Activated B cell treated with CpG ODN at 0.5 μM for 24 hours (primary cell): ENCODE measurements around the gene NDOR1. TPM values are rescaled to one million over a fixed set of nuclear protein-coding genes. Genes with fewer than 3 reads are reported as not detected.

Experiments
- ATAC-seq: fragments of 200-7000 bp; cut with Tn5 transposase; one replicate; pipeline ENCODE4 v1.10.0; 2021; ENCODE audit warnings: low read depth, mild to moderate bottlenecking, moderate library complexity
- CTCF ChIA-PET: fragments of 350-600 bp; sonication (Branson Sonifier 250); formaldehyde crosslinking; loops from one replicate; lab custom pipeline; 2021; ENCODE audit warnings: antibody characterized with exemption; lab: Charles Lee
- POLR2A ChIA-PET: fragments of 350-600 bp; sonication (Branson Sonifier 250); formaldehyde crosslinking; loops from one replicate; lab custom pipeline; 2021; ENCODE audit warnings: antibody characterized with exemption; lab: Charles Lee
- DNase-seq: peaks from one replicate; pipeline ENCODE4 v3.0.0; 2022
- H3K27ac Mint-ChIP-seq: one replicate; pipeline ENCODE4 v1.8.0; 2020; ENCODE audit warnings: mixed read lengths
- H3K27me3 Mint-ChIP-seq: one replicate; pipeline ENCODE4 v1.8.0; 2021; ENCODE audit warnings: mixed read lengths
- H3K36me3 Mint-ChIP-seq: one replicate; pipeline ENCODE4 v1.8.0; 2021; ENCODE audit warnings: low read depth, mixed read lengths
- H3K4me1 Mint-ChIP-seq: one replicate; pipeline ENCODE4 v1.8.0; 2021; ENCODE audit warnings: mixed read lengths
- H3K4me3 Mint-ChIP-seq: one replicate; pipeline ENCODE4 v1.8.0; 2020; ENCODE audit warnings: mild to moderate bottlenecking, mixed read lengths
- H3K9me3 Mint-ChIP-seq: one replicate; pipeline ENCODE4 v1.8.0; 2020; ENCODE audit warnings: mixed read lengths
- intact Hi-C: fragments of 100-400 bp; cut with micrococcal nuclease; formaldehyde crosslinking; loops from one replicate; pipeline ENCODE4 v1.15.1; 2024
- total RNA-seq: library from RNA; stranded (reverse); gene quantifications from 2 replicates; pipeline ENCODE4 v1.2.3, GENCODE V29; 2022
- TF ChIP-seq, protein P1 (sequence below): fragments of 200-600 bp; IDR thresholded peaks from one replicate; pipeline ENCODE4 v1.8.0; 2022; ENCODE audit warnings: antibody characterized with exemption, mild to moderate bottlenecking

NDOR1 gene
- total RNA-seq, 1 donor from 2014 or later = 38.7 TPM

DNA sequence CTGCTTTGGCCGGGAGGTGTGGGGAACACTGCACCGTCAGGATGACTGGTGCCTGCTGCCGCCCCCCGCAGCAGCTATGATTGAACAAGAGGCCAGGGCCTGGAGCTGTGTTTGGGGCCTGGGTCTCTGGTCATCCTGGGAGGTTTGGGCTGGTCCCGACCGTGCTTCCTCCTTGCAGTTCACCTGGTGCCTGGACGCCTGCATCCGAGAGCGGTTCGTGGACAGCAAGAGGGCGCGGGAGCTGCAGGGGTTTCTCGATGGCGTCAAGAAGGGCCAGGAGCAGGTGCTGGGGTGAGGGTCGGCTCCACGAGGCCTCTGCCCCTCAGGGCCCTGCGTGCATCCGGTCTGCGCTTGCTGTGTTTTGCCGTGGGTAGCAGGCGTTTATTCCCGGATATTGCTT lies 58.6 kb downstream of the NDOR1 start:
- CTCF ChIA-PET = no interaction called here
- no peak for DNase-seq
- intact Hi-C loops = no loop called here
- TF ChIP-seq, protein P1, sequence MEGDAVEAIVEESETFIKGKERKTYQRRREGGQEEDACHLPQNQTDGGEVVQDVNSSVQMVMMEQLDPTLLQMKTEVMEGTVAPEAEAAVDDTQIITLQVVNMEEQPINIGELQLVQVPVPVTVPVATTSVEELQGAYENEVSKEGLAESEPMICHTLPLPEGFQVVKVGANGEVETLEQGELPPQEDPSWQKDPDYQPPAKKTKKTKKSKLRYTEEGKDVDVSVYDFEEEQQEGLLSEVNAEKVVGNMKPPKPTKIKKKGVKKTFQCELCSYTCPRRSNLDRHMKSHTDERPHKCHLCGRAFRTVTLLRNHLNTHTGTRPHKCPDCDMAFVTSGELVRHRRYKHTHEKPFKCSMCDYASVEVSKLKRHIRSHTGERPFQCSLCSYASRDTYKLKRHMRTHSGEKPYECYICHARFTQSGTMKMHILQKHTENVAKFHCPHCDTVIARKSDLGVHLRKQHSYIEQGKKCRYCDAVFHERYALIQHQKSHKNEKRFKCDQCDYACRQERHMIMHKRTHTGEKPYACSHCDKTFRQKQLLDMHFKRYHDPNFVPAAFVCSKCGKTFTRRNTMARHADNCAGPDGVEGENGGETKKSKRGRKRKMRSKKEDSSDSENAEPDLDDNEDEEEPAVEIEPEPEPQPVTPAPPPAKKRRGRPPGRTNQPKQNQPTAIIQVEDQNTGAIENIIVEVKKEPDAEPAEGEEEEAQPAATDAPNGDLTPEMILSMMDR = no peak
- H3K4me3 Mint-ChIP-seq = no peak overlapping the region
- H3K36me3 Mint-ChIP-seq = peaks cover 47% of the 10 kb centered on the region
- H3K9me3 Mint-ChIP-seq = no peaks in the 10 kb centered on the region
- POLR2A ChIA-PET = interaction anchor here (0.7 kb wide), 1 partner anchor 7 kb away, joined by 3 read pairs; no protein-coding TSS in a partner anchor
- no peak for ATAC-seq
- no peaks in the 10 kb centered on the region for H3K27me3 Mint-ChIP-seq
- H3K4me1 Mint-ChIP-seq = peaks cover 22% of the 10 kb centered on the region
- no peak overlapping the region for H3K27ac Mint-ChIP-seq

GRCh38 chr9:137265496-137266161 lies 60.1 kb downstream of the NDOR1 start:
- no peaks in the 10 kb centered on the region for H3K27me3 Mint-ChIP-seq
- CTCF ChIA-PET = no interaction called here
- H3K4me3 Mint-ChIP-seq = no peak overlapping the region
- POLR2A ChIA-PET = interaction anchor here (0.6 to 2.6 kb wide), 3 partner anchors 11 to 25 kb away, joined by 4 to 13 read pairs (median 6); partner anchors contain the start of gene TUBB4B
- H3K36me3 Mint-ChIP-seq = peaks cover 53% of the 10 kb centered on the region
- ATAC-seq (no peak), DNase-seq (no peak)
- TF ChIP-seq, protein P1 = no peak
- H3K9me3 Mint-ChIP-seq = no peaks in the 10 kb centered on the region
- no peak overlapping the region for H3K27ac Mint-ChIP-seq
- intact Hi-C loops = no loop called here
- H3K4me1 Mint-ChIP-seq = peaks cover 32% of the 10 kb centered on the region

GRCh38 chr9:137266162-137266527 lies 60.6 kb downstream of the NDOR1 start:
- intact Hi-C loops = no loop called here
- DNase-seq (no peak), ATAC-seq (no peak)
- Mint-ChIP-seq H3K36me3 (peaks cover 53% of the 10 kb centered on the region), H3K27ac (no peak overlapping the region), H3K4me3 (no peak overlapping the region), H3K27me3 (no peaks in the 10 kb centered on the region), H3K9me3 (no peaks in the 10 kb centered on the region), H3K4me1 (peaks cover 36% of the 10 kb centered on the region)
- ChIA-PET POLR2A (interaction anchor here (2.0 to 2.6 kb wide), 2 partner anchors 12 to 25 kb away, joined by 4 to 13 read pairs; partner anchors contain the start of gene TUBB4B), CTCF (interaction anchor here (0.6 kb wide), 1 partner anchor 30 kb away, joined by 3 read pairs; no protein-coding TSS in a partner anchor)
- TF ChIP-seq, protein P1 = no peak

Other genes with a start within 250 kb of the NDOR1 start
- gene PTGDS, start 228.2 kb upstream of the NDOR1 start, total RNA-seq = not detected in 2 replicates
- gene LCNL1, start 222.7 kb upstream of the NDOR1 start, total RNA-seq = not detected in 2 replicates
- 43.4 and 47.8 TPM in 2 replicates for gene PAXX, start 213.3 kb upstream of the NDOR1 start, total RNA-seq
- gene CLIC3, start 209.1 kb upstream of the NDOR1 start, total RNA-seq = not detected in 2 replicates
- gene ABCA2, start 177.5 kb upstream of the NDOR1 start, total RNA-seq = 4.5 and 7.5 TPM in 2 replicates
- 3.9 and 5.0 TPM in 2 replicates for gene FUT7, start 173.6 kb upstream of the NDOR1 start, total RNA-seq
- 0.18 TPM in 1 of 2 replicates, not detected in the other for gene NPDC1, start 159.5 kb upstream of the NDOR1 start, total RNA-seq
- not detected in 2 replicates for gene ENTPD2, start 151.6 kb upstream of the NDOR1 start, total RNA-seq
- 0.80 and 0.81 TPM in 2 replicates for gene SAPCD2, start 135.1 kb upstream of the NDOR1 start, total RNA-seq
- gene UAP1L1, start 128.2 kb upstream of the NDOR1 start, total RNA-seq = 13.4 and 17.2 TPM in 2 replicates
- gene MAN1B1, start 118.7 kb upstream of the NDOR1 start, total RNA-seq = 33.6 and 37.7 TPM in 2 replicates
- gene DPP7, start 91.0 kb upstream of the NDOR1 start, total RNA-seq = 254 and 259 TPM in 2 replicates
- gene GRIN1, start 66.5 kb upstream of the NDOR1 start, total RNA-seq = 0.22 TPM in 1 of 2 replicates, not detected in the other
- 0.31 TPM in 1 of 2 replicates, not detected in the other for gene LRRC26, start 35.6 kb upstream of the NDOR1 start, total RNA-seq
- gene TMEM210, start 33.6 kb upstream of the NDOR1 start, total RNA-seq = not detected in 2 replicates
- 75.7 and 93.9 TPM in 2 replicates for gene ANAPC2, start 17.1 kb upstream of the NDOR1 start, total RNA-seq
- gene SSNA1, start 17.0 kb upstream of the NDOR1 start, total RNA-seq = 71.9 and 76.8 TPM in 2 replicates
- gene TPRN, start 5.0 kb upstream of the NDOR1 start, total RNA-seq = 9.3 and 11.4 TPM in 2 replicates
- gene TMEM203, start 52 bp upstream of the NDOR1 start, total RNA-seq = 32.7 and 34.1 TPM in 2 replicates
- gene RNF208, start 16.5 kb downstream of the NDOR1 start, total RNA-seq = 1.1 and 1.9 TPM in 2 replicates
- gene CYSRT1, start 19.5 kb downstream of the NDOR1 start, total RNA-seq = 0.39 and 0.53 TPM in 2 replicates
- not detected in 2 replicates for gene RNF224, start 21.8 kb downstream of the NDOR1 start, total RNA-seq
- not detected in 2 replicates for gene SLC34A3, start 25.2 kb downstream of the NDOR1 start, total RNA-seq
- 182 and 197 TPM in 2 replicates for gene TUBB4B, start 35.6 kb downstream of the NDOR1 start, total RNA-seq
- gene STPG3, start 45.6 kb downstream of the NDOR1 start, total RNA-seq = 0.37 TPM in 1 of 2 replicates, not detected in the other
- gene NELFB, start 49.6 kb downstream of the NDOR1 start, total RNA-seq = 56.1 and 58.2 TPM in 2 replicates
- gene TOR4A, start 72.0 kb downstream of the NDOR1 start, total RNA-seq = 7.9 and 9.1 TPM in 2 replicates
- gene NRARP, start 96.6 kb downstream of the NDOR1 start, total RNA-seq = 1.9 and 3.0 TPM in 2 replicates
- gene EXD3, start 217.5 kb downstream of the NDOR1 start, total RNA-seq = 8.4 and 12.8 TPM in 2 replicates
- 2.6 and 3.9 TPM in 2 replicates for gene NOXA1, start 217.7 kb downstream of the NDOR1 start, total RNA-seq
- gene ENTPD8, start 235.7 kb downstream of the NDOR1 start, total RNA-seq = not detected in 2 replicates